Measurements from ENCODE around the gene PPP1R1A. TPM values are rescaled to one million over a fixed set of nuclear protein-coding genes. Genes with fewer than 3 reads are reported as not detected.

The PPP1R1A gene
- total RNA-seq, 1 experiment from 2014 or later: not detected

GRCh38 chr12:54601841-54602240 lies 13.4 kb upstream of the PPP1R1A start:
- no peaks in the 10 kb centered on the region for H3K79me2 ChIP-seq (ENCODE audit: low read length)
- POLR2A ChIA-PET (ENCODE audit: unreplicated experiment): no interaction called here
- no TSS peak for BruUV-seq (replicated peaks)
- H2AFZ ChIP-seq (ENCODE audit: low read length): no peak overlapping the region
- TF ChIP-seq CTCF (conservative IDR thresholded peaks at IDR 0.05; ENCODE audit: low read depth, low read length) (0 out of 2 replicates have a peak, but pooled peaks have one; percentile 11), EZH2 (IDR thresholded peaks at IDR 0.05; ENCODE audit: low read length, unreplicated experiment) (no peak)
- CTCF ChIA-PET: no interaction called here
- intact Hi-C loops (cut with micrococcal nuclease): no loop called here
- H3K4me1 ChIP-seq (ENCODE audit: insufficient read depth, low read length): no peaks in the 10 kb centered on the region; the same call in 1 of the 2 replicates
- H3K36me3 ChIP-seq (ENCODE audit: low read depth, low read length): no peaks in the 10 kb centered on the region
- no peaks in the 10 kb centered on the region for H3K9me2 ChIP-seq (replicated peaks; ENCODE audit: low read length)
- no peaks in the 10 kb centered on the region for H3F3A ChIP-seq (ENCODE audit: low read length, unreplicated experiment)
- H3K4me2 ChIP-seq (ENCODE audit: low read length): no peak overlapping the region
- H3K27ac ChIP-seq (ENCODE audit: low read length): no peak overlapping the region
- H3K9ac ChIP-seq (ENCODE audit: low read length): no peak overlapping the region
- no peak overlapping the region for H3K4me3 ChIP-seq (ENCODE audit: low read length)
- ATAC-seq: peak; percentile 31; the same call in 1 of the 2 replicates
- no peaks in the 10 kb centered on the region for H4K20me1 ChIP-seq (ENCODE audit: low read length)
- DNase-seq: peak; percentile 26
- no peaks in the 10 kb centered on the region for H3K9me3 ChIP-seq (ENCODE audit: low read length)
- H3K27me3 ChIP-seq (ENCODE audit: low read length): peaks cover 38% of the 10 kb centered on the region

- Histone ChIP-seq H3K9me2 (replicated peaks; ENCODE audit: low read length) (no peaks in the 10 kb centered on the region), H3K4me2 (ENCODE audit: low read length) (no peak overlapping the region), H3K36me3 (ENCODE audit: low read depth, low read length) (no peaks in the 10 kb centered on the region), H3K9me3 (ENCODE audit: low read length) (no peaks in the 10 kb centered on the region), H3K79me2 (ENCODE audit: low read length) (no peaks in the 10 kb centered on the region), H4K20me1 (ENCODE audit: low read length) (no peaks in the 10 kb centered on the region), H3K27me3 (ENCODE audit: low read length) (peaks cover 41% of the 10 kb centered on the region), H3F3A (ENCODE audit: low read length, unreplicated experiment) (no peaks in the 10 kb centered on the region), H3K4me1 (ENCODE audit: insufficient read depth, low read length) (no peaks in the 10 kb centered on the region; the same call in 1 of the 2 replicates), H3K27ac (ENCODE audit: low read length) (no peak overlapping the region), H3K9ac (ENCODE audit: low read length) (no peak overlapping the region), H2AFZ (ENCODE audit: low read length) (no peak overlapping the region), H3K4me3 (ENCODE audit: low read length) (no peak overlapping the region)
- ATAC-seq: no peak
- ChIA-PET POLR2A (ENCODE audit: unreplicated experiment) (no interaction called here), CTCF (no interaction called here)
- intact Hi-C loops (cut with micrococcal nuclease): no loop called here
- BruUV-seq (replicated peaks): no TSS peak
- TF ChIP-seq CTCF (conservative IDR thresholded peaks at IDR 0.05; ENCODE audit: low read depth, low read length): no peak
- TF ChIP-seq EZH2phosphoT487 (IDR thresholded peaks at IDR 0.05; ENCODE audit: borderline replicate concordance, low read length): no peak
- no peak for TF ChIP-seq EZH2 (IDR thresholded peaks at IDR 0.05; ENCODE audit: low read length, unreplicated experiment)
- no peak for DNase-seq
Observed at GRCh38 chr12:54598970-54599369, 10.5 kb upstream of the PPP1R1A start.

GRCh38 chr12:54596526-54596946 lies 8.1 kb upstream of the PPP1R1A start:
- Histone ChIP-seq H3K36me3 (ENCODE audit: low read depth, low read length) (no peaks in the 10 kb centered on the region), H2AFZ (ENCODE audit: low read length) (no peak overlapping the region), H3K79me2 (ENCODE audit: low read length) (no peaks in the 10 kb centered on the region), H3K27ac (ENCODE audit: low read length) (no peak overlapping the region), H3K27me3 (ENCODE audit: low read length) (peaks cover 55% of the 10 kb centered on the region), H3K9ac (ENCODE audit: low read length) (no peak overlapping the region), H3K9me2 (replicated peaks; ENCODE audit: low read length) (no peaks in the 10 kb centered on the region), H3F3A (ENCODE audit: low read length, unreplicated experiment) (no peaks in the 10 kb centered on the region), H3K4me2 (ENCODE audit: low read length) (no peak overlapping the region), H4K20me1 (ENCODE audit: low read length) (no peaks in the 10 kb centered on the region), H3K9me3 (ENCODE audit: low read length) (no peaks in the 10 kb centered on the region), H3K4me3 (ENCODE audit: low read length) (no peak overlapping the region), H3K4me1 (ENCODE audit: insufficient read depth, low read length) (no peaks in the 10 kb centered on the region)
- ChIA-PET CTCF (no interaction called here), POLR2A (ENCODE audit: unreplicated experiment) (no interaction called here)
- ATAC-seq (peak; percentile 81), DNase-seq (peak; percentile 74)
- no TSS peak for BruUV-seq (replicated peaks)
- intact Hi-C loops (cut with micrococcal nuclease): no loop called here
- TF ChIP-seq CTCF (conservative IDR thresholded peaks at IDR 0.05; ENCODE audit: low read depth, low read length) (peak; percentile 84), EZH2phosphoT487 (IDR thresholded peaks at IDR 0.05; ENCODE audit: borderline replicate concordance, low read length) (no peak)
